NCI-H82 treated with DMSO at 0.1 percent for 48 hours (cell line): ENCODE results near the gene LRRN2.

Experiments used
- DNase-seq: peaks from one replicate; lab custom pipeline; 2025; ENCODE audit not compliant: unreplicated experiment; lab: John Stamatoyannopoulos, UW

The LRRN2 gene

DNA sequence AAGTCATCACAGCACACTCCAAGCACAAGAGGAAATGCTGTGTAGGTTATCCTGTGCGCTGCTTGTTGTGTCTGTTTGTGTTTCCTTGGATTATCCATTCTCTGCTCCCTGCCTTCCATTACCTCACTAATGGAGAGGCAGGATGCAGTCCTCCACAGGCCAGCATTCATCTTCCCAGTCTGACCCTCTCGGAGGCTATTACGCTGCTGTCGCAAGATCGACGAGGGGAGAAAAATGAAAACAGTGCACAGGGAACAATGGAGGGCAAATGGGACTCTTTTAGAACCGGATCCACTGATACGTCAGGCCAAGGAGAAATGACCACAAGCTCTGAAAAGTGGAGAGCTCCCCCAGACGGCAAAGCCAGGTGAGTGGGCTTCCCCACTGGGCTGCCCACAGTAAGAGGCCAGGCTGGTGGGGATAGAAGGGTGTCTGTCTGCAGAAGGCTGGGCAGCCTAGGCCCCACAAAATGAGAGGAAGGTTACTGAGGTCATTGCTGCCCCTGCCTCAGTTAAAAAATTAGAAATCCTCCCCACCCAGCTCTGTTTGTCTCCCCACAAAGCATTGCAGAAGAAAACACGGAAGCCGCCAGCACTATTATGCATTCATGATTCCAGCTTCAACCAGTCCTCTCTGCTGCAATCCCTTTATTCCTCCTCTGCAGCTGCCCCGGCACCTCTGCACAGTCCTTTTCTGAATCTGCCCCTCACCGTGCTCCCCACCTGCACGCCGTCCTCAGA, 21.7 kb downstream of the LRRN2 start:
- no peak for DNase-seq

DNA sequence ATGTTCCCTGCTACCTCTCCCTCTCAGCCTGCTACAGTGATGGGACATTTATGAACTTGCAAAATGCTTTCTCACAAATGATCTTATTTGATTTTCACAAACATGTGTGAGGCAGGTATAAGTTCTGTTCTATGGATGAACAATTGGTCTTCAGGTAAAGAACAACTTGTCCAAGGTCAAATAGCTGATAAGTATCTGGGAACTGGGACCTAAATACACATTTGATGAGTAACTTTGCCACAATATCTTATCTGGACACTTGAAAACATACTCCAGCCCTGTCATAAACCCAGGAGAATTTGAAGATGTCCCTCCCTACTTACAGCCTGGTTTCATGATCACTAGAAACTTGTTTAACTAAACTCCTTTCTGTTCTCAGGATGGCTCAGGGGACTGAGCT, 23.0 kb downstream of the LRRN2 start:
- DNase-seq, result no peak

DNA sequence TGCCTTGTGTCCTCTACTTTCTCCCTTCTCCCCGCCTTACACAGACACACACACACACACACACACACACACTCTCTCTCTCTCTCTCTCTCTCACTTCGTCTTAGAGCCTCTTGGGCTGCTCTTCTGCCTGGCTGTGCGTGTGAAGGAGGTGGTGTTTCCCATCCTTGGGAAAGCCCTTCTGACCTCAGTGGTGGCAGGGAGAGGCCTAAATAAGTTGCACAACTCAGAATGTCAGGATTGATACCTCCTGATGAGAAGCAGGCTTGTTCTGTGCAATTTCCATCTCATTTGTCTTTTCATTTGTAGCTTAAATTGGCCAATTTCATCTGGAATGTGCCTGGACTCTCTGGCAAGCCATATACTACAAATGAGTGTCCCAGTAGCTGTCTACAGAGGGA, 25.0 kb downstream of the LRRN2 start:
- DNase-seq, result no peak

DNA sequence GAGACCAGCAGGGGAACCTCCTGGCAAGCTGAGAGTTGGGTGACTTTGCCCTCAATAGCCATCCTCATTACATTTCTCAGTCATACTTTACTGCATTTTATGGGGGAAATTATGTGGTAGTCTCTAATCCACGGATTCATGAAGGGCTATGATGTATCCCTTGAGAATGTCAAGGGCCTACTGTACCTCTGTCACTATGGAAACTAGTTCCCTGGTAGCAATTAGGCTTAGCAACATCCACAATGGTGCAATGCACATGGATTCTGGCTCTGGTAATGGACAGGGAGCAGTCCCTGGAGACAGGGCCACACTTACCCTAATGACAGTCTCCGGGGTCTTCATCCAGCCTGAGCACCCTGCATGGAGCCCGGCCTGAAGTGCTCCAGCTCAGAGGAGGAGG, 26.5 kb downstream of the LRRN2 start:
- DNase-seq, result no peak

DNA sequence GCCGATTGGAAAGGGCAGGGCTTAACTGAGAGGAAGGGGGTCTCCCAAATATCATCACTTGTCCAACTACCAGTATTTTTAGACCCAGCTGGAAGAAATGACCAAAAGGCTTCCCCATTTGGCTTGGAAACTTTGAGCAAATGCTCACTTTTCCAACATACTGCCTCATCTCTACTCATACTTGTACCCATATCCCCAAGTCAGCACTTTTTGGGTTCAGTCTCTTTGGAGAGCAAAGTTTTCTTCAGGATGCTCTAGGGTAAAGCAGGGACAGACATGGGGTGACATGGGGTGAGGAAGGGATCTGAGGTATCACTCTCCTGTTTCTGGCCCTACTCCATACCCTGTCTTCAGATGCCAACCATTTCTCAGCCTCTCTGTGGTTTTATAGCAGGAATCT, 27.2 kb downstream of the LRRN2 start:
- DNase-seq, result no peak

DNA sequence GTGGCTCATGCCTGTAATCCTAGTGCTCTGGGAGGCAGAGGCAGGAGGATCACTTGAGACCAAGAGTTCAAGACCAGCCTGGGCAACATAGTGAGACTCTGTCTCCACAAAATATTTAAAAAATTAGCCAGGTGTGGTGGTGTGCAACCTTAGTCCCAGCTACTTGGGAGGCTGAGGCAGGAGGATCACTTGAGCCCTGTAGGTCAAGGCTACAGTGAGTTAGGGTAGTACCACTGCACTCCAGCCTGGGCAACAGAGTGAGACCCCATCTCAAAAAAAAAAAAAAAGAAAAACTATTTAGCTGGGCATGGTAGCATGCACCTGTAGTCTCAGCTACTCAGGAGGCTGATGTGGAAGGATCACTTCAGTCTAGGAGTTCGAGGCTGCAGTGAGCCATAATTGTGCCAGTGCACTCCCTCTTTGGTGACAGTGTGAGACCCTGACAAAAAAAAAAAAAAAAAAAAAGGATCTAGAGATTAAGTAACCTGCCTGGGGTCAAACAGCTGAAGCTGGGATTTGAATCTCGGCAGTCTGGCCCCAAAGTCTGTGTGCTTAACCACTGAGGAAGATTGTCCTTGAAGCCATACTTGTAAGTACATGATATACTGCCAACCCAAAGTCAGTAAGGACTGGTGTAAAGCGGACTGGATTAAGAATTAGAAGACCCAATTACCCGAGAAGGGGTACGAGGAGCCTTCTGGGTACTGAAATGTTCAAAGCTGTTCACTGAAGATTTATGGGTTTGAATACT, 31.8 kb downstream of the LRRN2 start:
- DNase-seq, result peak; percentile 90

DNA sequence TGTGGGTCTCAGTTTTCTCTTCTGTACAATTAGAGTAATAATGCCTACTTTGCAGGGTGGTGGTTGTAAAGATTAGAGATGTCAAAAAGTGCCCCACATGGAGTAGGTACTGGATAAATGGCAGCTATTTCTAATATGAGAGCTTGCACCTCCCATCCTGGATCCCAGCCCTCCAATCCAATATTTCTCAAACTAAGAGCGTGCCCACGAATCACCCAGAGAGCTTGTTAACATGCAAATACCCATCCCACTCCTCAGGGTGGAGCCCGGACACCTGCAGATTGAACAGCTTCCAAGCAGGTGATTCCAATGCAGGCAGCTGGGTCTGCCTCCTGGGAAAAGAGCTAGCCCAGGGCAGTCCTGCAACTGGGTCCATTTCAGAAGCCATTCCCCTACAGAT, 33.0 kb downstream of the LRRN2 start:
- DNase-seq, result no peak

DNA sequence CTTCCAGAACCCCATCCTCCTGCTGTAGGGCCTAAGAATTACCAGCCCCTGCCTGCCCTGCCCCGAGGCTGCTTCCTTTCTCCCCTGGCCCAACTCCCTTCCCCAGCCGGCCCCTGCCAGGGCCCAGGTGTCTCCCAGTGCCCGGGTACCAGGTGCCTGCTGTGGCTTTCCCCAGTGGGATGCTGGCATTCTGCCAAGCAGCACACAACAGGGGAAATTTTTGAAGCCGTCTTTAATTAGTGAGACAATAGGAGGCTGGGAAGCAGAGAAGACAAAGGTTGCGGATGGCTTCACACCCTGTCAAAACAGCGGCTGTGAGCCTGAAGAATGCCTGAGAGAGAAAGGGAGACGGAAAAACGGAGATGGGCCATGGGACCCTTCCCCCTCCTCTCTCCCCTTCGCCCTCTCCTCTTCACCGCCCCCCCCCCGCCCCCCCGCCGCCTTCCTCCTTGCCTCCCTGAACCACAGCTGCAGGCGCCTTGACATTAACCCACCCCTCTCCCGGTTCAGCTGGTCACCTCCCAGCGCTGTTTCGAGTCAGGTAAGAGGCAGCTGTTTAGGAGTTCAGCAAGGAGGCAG, 33.6 kb downstream of the LRRN2 start:
- DNase-seq, result no peak

DNA sequence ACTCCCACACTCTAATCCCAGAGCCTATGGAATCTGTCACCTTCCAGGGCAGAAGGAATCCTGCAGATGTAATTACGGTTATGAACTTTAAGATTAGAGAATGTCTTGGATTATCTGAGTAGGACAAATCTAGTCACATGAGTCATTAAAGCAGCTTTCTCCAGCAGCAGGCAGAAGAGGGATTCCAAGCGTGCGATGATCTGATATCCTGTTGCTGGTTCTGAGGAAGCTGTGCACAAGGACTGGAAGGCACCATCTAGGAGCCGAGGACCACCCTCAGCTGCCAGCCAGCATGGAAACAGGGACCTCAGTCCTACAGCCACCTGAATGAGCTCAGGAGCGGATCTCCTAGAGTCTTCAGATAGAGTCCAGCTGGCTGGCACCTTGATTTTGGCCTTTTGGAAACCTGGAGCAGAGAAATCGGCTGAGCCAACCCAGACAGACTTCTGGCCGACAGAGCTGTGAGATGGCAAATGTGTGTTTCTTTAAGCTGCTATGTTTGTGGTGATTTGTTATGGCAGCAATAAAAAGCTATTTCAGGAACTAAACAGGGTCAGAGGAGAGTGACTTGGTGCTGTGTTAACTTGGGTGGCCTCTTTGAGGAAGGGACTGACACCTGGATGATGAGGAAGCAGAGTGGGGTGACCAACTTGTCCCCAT, 34.5 kb downstream of the LRRN2 start:
- peak; percentile 80 for DNase-seq

DNA sequence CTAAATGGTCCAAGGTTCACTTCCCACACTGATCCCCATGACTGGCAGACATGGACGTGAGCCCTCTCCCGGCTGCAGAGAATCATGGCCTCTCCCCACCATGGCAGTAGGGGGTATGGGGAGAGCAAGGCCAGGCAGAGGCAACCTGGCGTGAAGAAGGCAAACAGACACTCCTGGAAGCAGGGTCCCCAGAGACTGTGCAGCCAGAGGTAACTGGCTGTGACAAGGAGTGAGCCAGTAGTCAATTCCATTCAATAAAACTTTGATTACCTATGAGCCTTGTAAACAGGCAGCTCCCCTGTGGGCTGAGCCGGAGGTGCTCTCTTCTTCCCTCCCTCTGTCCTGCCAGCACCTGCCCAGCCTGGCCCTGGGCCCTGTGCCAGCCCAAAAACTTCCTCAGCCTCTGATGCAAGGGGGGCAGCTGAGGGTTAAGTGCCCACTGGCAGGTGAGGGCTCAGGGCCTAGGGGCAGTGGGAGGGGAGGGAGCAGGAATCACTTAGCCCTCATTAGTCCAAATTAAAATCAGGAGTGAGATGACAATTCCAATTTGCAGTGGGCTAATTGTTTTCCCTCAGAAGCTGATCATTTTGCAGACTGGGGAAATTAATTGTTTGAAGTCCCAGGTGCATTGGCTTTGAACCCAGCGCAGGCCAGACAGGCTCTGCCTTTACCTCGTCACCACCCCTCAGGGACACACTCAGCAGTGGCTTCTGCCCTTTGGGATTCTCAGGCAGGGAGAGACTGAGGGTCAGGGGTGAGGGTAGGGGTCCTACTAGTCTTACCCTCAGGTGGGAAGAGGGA, 35.6 kb downstream of the LRRN2 start:
- DNase-seq, result no peak

DNA sequence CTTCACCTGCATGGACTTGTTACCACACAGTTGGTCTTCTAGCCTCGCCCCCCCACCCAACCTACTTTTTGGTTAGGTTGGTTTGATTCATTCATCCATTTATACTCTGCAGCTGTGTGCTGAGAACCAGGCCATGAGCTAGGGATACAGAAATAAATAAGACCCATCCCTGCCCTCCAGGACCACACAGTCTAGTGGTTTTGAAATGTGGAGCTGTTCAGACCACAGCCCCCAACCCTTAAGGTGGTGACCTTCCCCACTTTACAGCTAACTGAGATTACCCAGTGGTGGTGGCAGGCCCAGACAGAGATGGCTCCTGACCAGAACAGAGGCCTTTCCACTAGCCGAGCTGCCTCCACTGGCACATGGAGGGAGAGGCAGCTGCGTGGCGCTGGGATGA, 37.0 kb downstream of the LRRN2 start:
- DNase-seq, result no peak

DNA sequence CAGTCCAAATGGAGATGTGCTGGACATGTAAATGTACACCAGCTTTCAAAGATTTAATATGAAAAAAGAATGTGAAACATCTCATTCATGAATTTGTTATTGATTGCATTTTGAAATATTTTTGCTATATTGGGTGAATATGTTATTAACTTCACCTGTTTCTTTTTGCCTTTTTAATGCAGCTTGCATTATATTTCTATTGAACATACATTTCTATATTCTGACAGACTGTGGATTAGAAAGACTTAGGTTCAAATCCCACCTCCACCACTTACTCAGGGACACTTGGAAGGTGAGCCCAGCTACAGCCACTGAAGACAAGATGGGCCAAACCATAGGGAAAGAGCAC, 37.8 kb downstream of the LRRN2 start:
- DNase-seq, result no peak

DNA sequence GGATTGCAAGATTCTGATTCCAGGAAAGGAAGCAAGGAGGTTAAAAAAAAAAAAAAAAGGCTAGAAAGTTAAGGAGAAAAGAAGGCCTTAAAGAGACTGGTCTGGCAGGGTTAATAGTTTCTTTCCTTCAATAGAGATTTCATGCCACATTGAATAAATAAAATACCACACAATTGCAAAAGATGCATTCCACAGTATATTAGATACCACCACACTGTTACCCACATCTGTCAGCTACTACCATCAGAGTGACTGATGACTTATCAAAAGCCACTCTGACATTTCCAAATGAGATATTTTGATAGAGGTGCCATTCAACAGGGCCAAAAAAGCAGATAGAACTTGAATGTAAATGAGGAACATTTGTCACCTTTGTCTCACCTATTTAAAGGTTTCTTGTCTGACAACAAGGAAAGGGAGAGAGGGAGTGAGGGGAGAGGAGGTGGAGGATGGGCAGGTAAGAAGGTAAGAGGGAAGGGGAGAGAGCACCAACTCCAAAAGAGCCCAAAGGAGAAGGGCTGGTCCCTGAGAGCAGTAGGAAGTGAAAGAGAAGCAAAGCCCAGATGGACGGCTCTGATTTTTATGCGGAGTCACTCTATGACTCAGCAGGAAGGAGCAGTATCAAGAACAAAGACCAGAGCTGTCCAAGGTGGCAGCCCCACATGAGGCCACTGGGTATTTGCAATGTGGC, 38.3 kb downstream of the LRRN2 start:
- no peak for DNase-seq

DNA sequence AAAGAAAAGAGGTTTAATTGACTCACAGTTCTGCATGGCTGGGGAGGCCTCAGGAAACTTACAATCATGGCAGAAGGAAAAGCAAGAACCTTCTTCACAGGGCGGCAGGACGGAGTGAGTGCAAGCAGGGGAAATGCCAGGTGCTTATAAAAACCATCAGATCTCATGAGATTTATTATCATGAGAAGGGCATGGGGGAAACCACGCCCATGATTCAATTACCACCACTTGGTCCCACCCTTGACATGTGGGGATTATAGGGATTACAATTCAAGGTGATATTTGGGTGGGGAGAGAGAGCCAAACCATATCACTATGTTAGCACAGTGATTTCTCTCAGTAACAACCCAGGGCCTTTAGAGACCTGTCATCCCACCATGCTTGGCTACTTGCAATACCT, 39.9 kb downstream of the LRRN2 start:
- DNase-seq, result peak; percentile 84

DNA sequence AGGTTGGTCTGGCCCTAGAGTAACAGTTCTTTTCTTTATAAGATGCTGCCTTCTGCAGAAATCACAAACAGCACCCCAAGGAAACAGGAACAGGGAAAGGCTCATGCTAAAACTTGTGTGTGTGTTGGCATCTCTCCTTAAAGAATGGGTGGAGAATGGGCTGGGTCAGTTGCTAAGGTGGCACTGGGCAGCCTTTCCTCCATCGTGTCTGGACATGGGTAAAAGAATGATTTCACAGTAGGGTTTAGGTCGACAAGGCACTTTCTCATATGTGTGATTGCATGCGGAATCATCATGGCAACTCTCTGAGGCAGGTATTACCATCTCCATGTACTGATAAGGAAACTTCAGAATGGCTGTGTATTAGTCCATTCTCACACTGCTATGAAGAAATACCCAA, 40.3 kb downstream of the LRRN2 start:
- no peak for DNase-seq

DNA sequence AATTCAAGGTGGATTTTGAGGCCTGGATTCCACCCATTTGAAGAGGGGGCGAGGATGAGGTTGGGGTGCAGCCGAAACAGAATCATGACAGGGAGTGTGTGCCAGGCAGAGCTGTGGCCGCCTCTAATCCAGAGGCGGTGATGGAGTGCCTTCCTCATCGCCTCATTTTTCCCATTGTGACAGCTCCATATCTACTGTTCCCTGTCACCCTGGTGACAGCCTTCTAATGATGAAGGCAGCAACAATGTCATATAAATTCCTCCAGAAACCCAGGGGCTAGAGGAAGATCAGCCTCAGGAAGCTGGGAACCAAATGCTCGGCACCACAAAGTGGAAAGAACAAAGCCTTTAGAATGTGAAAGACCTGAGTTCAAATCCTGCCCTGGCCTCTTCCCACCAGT, 42.0 kb downstream of the LRRN2 start:
- no peak for DNase-seq

DNA sequence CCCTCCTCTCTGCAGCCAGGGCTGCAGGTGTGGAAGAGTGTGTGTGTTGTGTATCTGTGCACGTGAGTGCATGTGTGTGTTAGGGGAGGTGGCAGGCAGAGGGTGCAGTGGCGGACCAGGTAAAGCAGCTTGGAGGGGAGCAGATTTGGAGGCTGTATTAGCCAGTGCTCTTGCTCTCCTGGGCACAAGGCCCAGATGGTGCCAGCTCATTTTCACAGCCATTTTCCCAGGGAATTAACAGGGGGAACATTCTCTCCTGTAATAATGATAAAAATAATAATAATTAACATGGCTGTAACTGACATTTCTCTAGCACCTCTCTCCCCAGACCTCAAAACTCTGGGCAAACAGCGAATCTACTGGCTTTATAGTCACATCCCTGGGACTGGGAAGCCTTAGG, 43.6 kb downstream of the LRRN2 start:
- DNase-seq, result no peak

DNA sequence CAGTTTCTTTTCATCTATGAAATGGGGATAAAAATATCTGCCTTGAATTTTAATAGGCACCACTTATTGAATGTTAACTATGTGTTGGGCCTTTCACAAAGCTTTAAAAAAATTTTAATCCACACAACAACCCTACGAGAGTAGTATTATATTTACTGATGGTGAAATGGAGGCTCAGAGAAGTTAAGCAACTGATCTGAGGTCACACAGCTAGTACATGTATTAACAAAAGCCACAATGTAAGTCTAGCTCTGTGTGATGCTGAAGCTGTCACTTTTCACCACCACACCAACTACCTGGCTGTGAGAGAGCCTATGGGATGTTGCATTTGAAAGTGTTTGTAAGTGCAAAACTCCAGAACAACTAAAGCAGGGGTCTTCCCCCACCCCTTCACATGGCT, 44.1 kb downstream of the LRRN2 start:
- DNase-seq, result no peak

DNA sequence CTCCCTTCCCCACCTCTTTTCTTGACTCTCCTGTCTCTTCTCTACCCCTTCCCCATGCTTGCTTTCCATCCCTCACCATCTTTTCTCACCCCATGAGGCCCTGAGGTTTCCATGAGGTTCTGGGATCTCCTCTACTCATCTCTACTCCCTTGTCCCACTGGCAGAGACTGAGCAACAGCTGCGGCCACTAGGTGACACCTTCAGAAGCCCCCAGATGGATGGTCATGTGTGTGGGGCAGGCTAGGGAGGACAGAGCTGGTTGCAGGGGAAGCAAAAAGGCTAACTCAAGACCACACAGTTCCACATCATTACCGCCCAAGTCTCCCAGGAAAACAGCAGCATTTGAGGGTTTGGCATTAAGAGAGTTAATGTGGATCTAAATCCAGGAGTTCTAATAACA, 45.0 kb downstream of the LRRN2 start:
- DNase-seq, result no peak

DNA sequence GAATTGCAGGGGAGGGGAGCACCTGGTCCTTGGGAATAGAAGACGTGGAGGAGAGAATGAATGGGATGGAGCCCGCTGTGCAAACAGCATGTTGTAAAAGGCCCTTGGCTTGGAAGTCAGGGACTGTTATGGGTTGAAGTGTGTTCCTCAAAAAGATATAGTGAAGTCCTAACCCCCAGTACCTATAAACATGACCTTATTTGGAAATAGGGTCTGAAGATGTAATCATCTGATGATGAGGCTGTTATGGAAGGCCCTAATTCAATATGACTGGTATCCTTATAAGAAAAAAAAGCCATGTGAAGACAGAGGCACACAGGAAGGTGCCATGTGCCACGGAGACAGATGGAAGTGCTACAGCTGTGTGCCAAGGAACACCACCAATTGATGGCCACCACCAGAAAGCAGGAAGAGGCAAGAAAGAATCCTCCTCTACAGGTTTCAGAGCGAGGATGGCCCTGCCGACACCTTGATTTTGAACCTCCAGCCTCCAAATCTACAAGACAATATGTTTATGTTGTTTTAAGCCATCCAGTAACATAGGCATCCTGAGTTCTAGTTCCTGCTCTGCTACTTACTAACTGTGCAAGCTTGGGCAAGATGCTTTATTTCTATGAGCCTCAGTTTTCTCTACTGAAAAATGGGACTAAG, 51.2 kb downstream of the LRRN2 start:
- DNase-seq, result no peak
